Esophagus squamous epithelium (tissue), 5 donors: ENCODE measurements around the gene LAMC3. TPM values are rescaled to one million over a fixed set of nuclear protein-coding genes. Genes with fewer than 3 reads are reported as not detected.

Source experiments
- DNase-seq: peaks from one replicate; lab custom pipeline; 2025; lab: John Stamatoyannopoulos, UW
- H3K27ac ChIP-seq, 4 donors: fragments of 200-600 bp; sonication (generic); one replicate each; pipeline ENCODE4 v1.5.1; 2016 to 2019; ENCODE audit warnings: mild to moderate bottlenecking in 1 of 4
- H3K27me3 ChIP-seq, 4 donors: fragments of 200-600 bp; sonication (generic); 1 replicate in 3 of 4; 2 replicates in 1 of 4; pipeline versions ENCODE4 v1.5.1 to v1.6.0; 2017 to 2021; ENCODE audit warnings: antibody characterized with exemption in 1 of 4
- H3K36me3 ChIP-seq, 3 donors: fragments of 200-600 bp; sonication (generic); one replicate each; pipeline ENCODE4 v1.5.1; 2016 to 2019
- H3K4me1 ChIP-seq, 3 donors: fragments of 200-600 bp; sonication (generic); one replicate each; pipeline ENCODE4 v1.5.1; 2017 to 2019
- H3K4me3 ChIP-seq, 4 donors: fragments of 200-600 bp; sonication (generic); 1 replicate in 3 of 4; 2 replicates in 1 of 4; pipeline ENCODE4 v1.5.1; 2016 to 2019; ENCODE audit warnings: mild to moderate bottlenecking in 2 of 4, moderate library complexity in 1 of 4
- H3K9me3 ChIP-seq, 3 donors: fragments of 200-600 bp; sonication (generic); one replicate each; pipeline ENCODE4 v1.5.1; 2016 to 2019
- CTCF ChIP-seq, 6 experiments: fragments of 450-650 bp in 4 of 6; fragments of 200-600 bp in 2 of 6; sonication (generic) in 2 of 6; IDR thresholded peaks; one replicate each; pipeline ENCODE4 v1.5.1; 2016 to 2019; ENCODE audit warnings: antibody characterized with exemption in 6 of 6, mild to moderate bottlenecking in 4 of 6, moderate library complexity in 4 of 6
- POLR2A ChIP-seq, 4 donors: fragments of 450-650 bp; IDR thresholded peaks; one replicate each; pipeline ENCODE4 v1.6.1; 2017; ENCODE audit warnings: antibody characterized with exemption in 4 of 4, mild to moderate bottlenecking in 4 of 4, moderate library complexity in 3 of 4
- WGBS, 2 donors: methylation state at CpG; one replicate each; pipeline ENCODE4 v1.1.5; 2018; 5-methylcytosine and 5-hydroxymethylcytosine counted together
- intact Hi-C: fragments of 100-400 bp; cut with DNase I; formaldehyde crosslinking; loops from one replicate; pipeline ENCODE4 v1.15.0; 2022
- total RNA-seq, 4 donors: library from RNA; depleted of rRNA; stranded (reverse); fragments of >200 nt; gene quantifications; one replicate each; pipeline ENCODE4 v1.1.0, GENCODE V29; 2016
- donor health status: DM: yes; HTN: yes; CAD: no.

The LAMC3 gene
- total RNA-seq, 4 donors from 2014 or later = 0.53 to 4.6 (median 2.7) TPM

GRCh38 chr9:131011274-131012022, 2.5 kb downstream of the LAMC3 start:
- Histone ChIP-seq H3K4me1 (peaks cover 0 to 12% (median 10%) of the 10 kb centered on the region in 3 donors), H3K27me3 (peaks cover 0 to 93% (median 0%) of the 10 kb centered on the region in 4 donors), H3K36me3 (no peaks in the 10 kb centered on the region), H3K9me3 (no peaks in the 10 kb centered on the region), H3K27ac (peak overlapping the region in 2 of 4 donors; percentile 9 to 65), H3K4me3 (no peak overlapping the region)
- 58% methylated on average over 5 to 6 of the region's 8 CpGs for WGBS, 2 donors
- TF ChIP-seq POLR2A (IDR thresholded peaks at IDR 0.05) (no peak), CTCF (IDR thresholded peaks at IDR 0.05) (no peak)
- DNase-seq = no peak
- intact Hi-C loops = no loop called here

GRCh38 chr9:131012023-131012334, 3.0 kb downstream of the LAMC3 start:
- DNase-seq = no peak
- no peaks in the 10 kb centered on the region for H3K36me3 ChIP-seq
- H3K27me3 ChIP-seq = peaks cover 0 to 97% (median 0%) of the 10 kb centered on the region in 4 donors
- no peaks in the 10 kb centered on the region for H3K9me3 ChIP-seq
- no peak overlapping the region for H3K4me3 ChIP-seq
- H3K27ac ChIP-seq = peak overlapping the region in 2 of 4 donors; percentile 9 to 65
- TF ChIP-seq CTCF (IDR thresholded peaks at IDR 0.05) (no peak), POLR2A (IDR thresholded peaks at IDR 0.05) (no peak)
- intact Hi-C loops = no loop called here
- 45% methylated on average over 4 of the region's 6 CpGs; no CpG with 5 or more reads in 1 of the 2 donors for WGBS, 2 donors
- peaks cover 0 to 12% (median 10%) of the 10 kb centered on the region in 3 donors for H3K4me1 ChIP-seq

- no peak for DNase-seq
- H3K4me1 ChIP-seq = peaks cover 0 to 12% (median 10%) of the 10 kb centered on the region in 3 donors
- WGBS, 2 donors = 30% methylated on average over 8 of the region's 22 CpGs; no CpG with 5 or more reads in 1 of the 2 donors
- H3K4me3 ChIP-seq = no peak overlapping the region
- H3K27me3 ChIP-seq = peaks cover 0 to 96% (median 0%) of the 10 kb centered on the region in 4 donors
- intact Hi-C loops = no loop called here
- peak overlapping the region in 2 of 4 donors; percentile 38 to 65 for H3K27ac ChIP-seq
- H3K36me3 ChIP-seq = no peaks in the 10 kb centered on the region
- no peaks in the 10 kb centered on the region for H3K9me3 ChIP-seq
- no peak for TF ChIP-seq POLR2A (IDR thresholded peaks at IDR 0.05)
- no peak for TF ChIP-seq CTCF (IDR thresholded peaks at IDR 0.05)
Measured at GRCh38 chr9:131012396-131012917, 3.5 kb downstream of the LAMC3 start.

- no peak for TF ChIP-seq POLR2A (IDR thresholded peaks at IDR 0.05)
- no peak for TF ChIP-seq CTCF (IDR thresholded peaks at IDR 0.05)
- intact Hi-C loops = no loop called here
- DNase-seq = no peak
- H3K36me3 ChIP-seq = no peaks in the 10 kb centered on the region
- peaks cover 0 to 12% (median 10%) of the 10 kb centered on the region in 3 donors for H3K4me1 ChIP-seq
- H3K9me3 ChIP-seq = no peaks in the 10 kb centered on the region
- H3K27ac ChIP-seq = peak overlapping the region in 2 of 4 donors; percentile 38 to 65
- no peak overlapping the region for H3K4me3 ChIP-seq
- peaks cover 0 to 90% (median 0%) of the 10 kb centered on the region in 4 donors for H3K27me3 ChIP-seq
- 67 to 78% methylated on average over 8 to 12 of the region's 22 CpGs for WGBS, 2 donors
Measured at GRCh38 chr9:131013015-131013755, 4.2 kb downstream of the LAMC3 start.
